ENCODE measurements around the gene SERINC2. TPM values are rescaled to one million over a fixed set of nuclear protein-coding genes. Genes with fewer than 3 reads are reported as not detected.

The SERINC2 gene
- total RNA-seq, 1 experiment from 2014 or later: 14.0 TPM

- ChIA-PET CTCF (no interaction called here), POLR2A (no interaction called here)
- H3K4me3 ChIP-seq (ENCODE audit: low read depth in 2 of 2, low read length in 2 of 2): no peak overlapping the region
- ATAC-seq (no peak), DNase-seq (ENCODE audit: low read depth, low spot score) (no peak)
- no TSS peak for BruUV-seq (replicated peaks)
- H3K27ac ChIP-seq (ENCODE audit: low read length): no peak overlapping the region
- no peaks in the 10 kb centered on the region for H3K27me3 ChIP-seq (ENCODE audit: control insufficient read depth, insufficient read depth, low read length)
- no peaks in the 10 kb centered on the region for H3K4me1 ChIP-seq (ENCODE audit: control insufficient read depth, insufficient read depth, low read length)
- no peak for TF ChIP-seq POLR2AphosphoS5 (IDR thresholded peaks at IDR 0.05; ENCODE audit: low read depth, low read length)
- no peak for TF ChIP-seq CTCF (IDR thresholded peaks at IDR 0.05)
- H3K36me3 ChIP-seq (ENCODE audit: control insufficient read depth, insufficient read depth, low read length): no peaks in the 10 kb centered on the region
- in situ Hi-C loops (cut with HindIII; ENCODE audit: low pct_unique_long_range_greater_than_20kb, low sequenced_read_pairs): no loop called here
- H3K9me3 ChIP-seq (ENCODE audit: control insufficient read depth, insufficient read depth, low read depth, low read length): no peaks in the 10 kb centered on the region
- intact Hi-C loops (cut with micrococcal nuclease; ENCODE audit: unreplicated experiment): no loop called here
Measured at GRCh38 chr1:31437433-31438037, 24.5 kb downstream of the SERINC2 start.

- intact Hi-C loops (cut with micrococcal nuclease; ENCODE audit: unreplicated experiment): no loop called here
- Histone ChIP-seq H3K4me1 (ENCODE audit: control insufficient read depth, insufficient read depth, low read length) (no peaks in the 10 kb centered on the region), H3K9me3 (ENCODE audit: control insufficient read depth, insufficient read depth, low read depth, low read length) (no peaks in the 10 kb centered on the region), H3K36me3 (ENCODE audit: control insufficient read depth, insufficient read depth, low read length) (no peaks in the 10 kb centered on the region), H3K27ac (ENCODE audit: low read length) (no peak overlapping the region), H3K27me3 (ENCODE audit: control insufficient read depth, insufficient read depth, low read length) (no peaks in the 10 kb centered on the region), H3K4me3 (ENCODE audit: low read depth in 2 of 2, low read length in 2 of 2) (no peak overlapping the region)
- in situ Hi-C loops (cut with HindIII; ENCODE audit: low pct_unique_long_range_greater_than_20kb, low sequenced_read_pairs): no loop called here
- no peak for ATAC-seq
- DNase-seq (ENCODE audit: low read depth, low spot score): no peak
- TF ChIP-seq REST (IDR thresholded peaks at IDR 0.05; ENCODE audit: insufficient read depth in 1 of 2, low read depth in 2 of 2, low read length in 1 of 2) (no peak), CTCF (IDR thresholded peaks at IDR 0.05) (no peak), POLR2AphosphoS5 (IDR thresholded peaks at IDR 0.05; ENCODE audit: low read depth, low read length) (no peak), SIN3A (IDR thresholded peaks at IDR 0.05; ENCODE audit: borderline replicate concordance, insufficient read depth, low read depth, low read length) (no peak), TCF7L2 (IDR thresholded peaks at IDR 0.05; ENCODE audit: low read depth, low read length) (no peak)
- BruUV-seq (replicated peaks): no TSS peak
- ChIA-PET CTCF (no interaction called here), POLR2A (no interaction called here)
Measured at GRCh38 chr1:31439276-31439675, 26.3 kb downstream of the SERINC2 start.

Data from Panc1 (cell line).